ENCODE results near the gene GTF3A.
A peak's percentile ranks its signal among the peaks of the same experiment; 100 is the strongest.

Gene GTF3A

DNA sequence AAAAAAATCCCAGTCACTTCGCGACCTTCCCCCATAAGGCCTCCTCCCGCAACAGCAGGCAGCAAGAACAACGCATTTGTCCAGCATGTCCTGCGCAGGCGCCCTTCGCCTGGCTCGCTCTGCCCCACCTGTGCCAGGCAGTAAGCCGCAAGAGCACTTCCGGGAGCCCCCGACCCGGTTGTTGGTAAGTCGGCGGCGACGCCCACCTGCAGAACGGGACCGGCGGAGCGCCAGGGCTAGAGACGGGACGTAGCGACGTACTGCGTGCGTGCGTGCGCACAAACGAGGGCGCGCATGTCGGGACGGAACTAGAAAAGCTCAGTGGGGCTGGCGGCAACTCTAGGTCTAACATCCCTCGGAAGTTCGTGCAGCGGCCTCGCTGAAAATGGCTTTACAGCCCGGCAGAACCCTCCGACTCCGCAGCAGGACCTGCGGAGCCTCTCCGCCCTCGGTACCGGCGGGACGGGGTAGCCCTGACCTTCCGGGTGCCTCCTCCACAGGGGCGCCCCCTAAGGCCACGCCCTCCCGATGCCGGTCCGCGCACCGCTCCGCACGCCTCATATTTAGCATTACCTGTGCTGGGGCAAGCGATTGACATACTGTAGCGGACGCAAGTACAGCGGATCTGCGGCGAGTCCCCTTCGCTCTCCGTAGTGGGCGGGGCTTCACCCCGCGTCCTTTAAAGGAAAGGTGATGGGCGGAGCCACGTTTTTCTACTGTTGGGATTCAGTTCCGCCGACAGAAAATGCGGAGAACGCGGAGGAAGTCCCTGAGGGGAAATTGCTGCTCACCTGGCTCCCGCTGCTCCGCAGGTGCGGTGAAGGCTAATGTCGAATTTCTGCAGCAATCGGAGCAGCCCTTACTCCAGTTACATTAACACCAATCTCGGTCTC is 25.8 kb downstream of the GTF3A start, which contains the start of gene MTIF3:
Gene MTIF3, minus strand, starts transcription at position 629 of the 893 bp plus-strand sequence. CDS start 10,116 bp downstream, outside the sequence.
- peak; percentile 99 for DNase-seq

DNA sequence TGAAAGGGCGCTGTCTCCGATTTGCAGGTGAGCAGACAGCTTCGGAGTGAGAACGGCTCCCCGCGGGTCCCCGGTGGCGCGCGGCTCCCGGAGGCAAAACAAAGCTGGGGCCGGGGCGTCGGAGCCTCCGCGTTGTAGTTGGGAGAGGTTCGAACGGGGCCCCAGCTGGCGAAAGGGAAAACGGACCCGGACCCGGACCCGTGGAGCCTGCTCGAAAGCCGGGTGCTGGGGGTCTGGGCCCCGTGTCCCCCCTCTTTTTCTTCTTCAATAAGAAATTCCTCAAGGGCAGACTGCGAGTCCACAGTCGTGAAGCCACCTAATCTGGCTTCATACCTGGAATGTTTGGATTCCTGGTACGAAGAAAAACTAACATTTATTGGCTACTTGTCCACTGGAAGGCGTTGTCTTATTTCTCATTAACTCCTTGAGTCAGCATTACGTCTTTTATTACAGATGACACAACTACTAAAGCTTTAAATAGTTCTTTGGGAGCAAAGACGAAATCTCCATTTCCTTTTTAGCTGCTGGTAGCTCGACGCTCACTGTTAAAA is 26.6 kb downstream of the GTF3A start:
- DNase-seq: peak; percentile 86

DNA sequence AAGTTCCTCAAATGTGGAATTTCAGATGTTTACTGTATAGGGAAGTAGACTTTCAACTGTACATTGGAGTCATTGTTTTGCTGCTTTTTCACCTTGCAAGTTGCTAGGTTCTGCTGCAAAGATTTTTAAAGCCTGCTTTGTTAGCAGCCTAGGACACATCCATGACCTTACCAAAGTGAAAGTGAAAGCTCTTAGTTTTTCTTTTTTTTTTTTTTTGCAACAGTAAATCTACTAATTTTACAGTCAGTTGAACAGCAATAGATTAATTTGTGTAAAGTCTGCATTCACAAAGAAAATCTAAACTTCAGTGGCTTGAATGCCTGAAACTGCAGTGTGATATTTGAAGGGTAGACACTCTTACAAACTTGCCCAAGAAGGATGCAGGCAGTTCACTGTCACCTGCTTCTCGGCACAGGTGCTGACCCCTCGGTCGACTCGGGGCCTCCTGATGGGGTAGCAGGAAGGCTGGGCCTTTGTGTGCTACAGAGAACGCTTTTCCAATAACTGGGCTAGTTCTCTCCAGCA is 31.0 kb downstream of the GTF3A start:
- DNase-seq: peak; percentile 57

DNA sequence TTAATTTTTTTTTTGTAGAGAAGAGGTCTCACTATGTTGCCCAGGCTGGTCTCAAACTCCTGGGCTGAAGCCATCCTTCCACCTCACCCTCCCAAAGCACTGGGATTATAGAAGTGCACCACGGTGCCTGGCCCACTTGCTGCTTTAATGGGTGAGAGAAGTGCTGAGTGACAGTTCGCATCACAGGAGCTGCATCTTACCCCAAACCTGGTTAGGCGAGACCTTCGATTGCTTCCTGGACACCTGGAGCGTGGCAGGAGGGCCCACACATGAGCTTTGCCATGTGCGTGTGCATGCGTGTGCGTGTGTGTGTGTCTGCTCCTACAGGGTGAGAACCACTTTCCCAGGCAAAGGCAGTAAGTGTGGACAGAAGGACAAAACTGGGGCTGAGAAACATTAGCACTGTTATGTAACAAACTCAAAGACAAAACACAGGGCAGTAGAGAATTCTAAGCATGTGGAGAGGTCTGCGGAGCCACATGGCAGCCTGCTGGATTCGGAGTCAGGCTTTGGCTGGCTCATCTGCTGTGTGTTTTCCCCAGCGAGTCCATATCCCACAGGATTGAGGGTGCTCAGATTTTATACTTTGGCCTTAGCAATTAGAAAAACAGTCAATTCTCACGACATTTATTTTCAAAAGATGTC is 37.6 kb downstream of the GTF3A start:
- no peak for DNase-seq

DNA sequence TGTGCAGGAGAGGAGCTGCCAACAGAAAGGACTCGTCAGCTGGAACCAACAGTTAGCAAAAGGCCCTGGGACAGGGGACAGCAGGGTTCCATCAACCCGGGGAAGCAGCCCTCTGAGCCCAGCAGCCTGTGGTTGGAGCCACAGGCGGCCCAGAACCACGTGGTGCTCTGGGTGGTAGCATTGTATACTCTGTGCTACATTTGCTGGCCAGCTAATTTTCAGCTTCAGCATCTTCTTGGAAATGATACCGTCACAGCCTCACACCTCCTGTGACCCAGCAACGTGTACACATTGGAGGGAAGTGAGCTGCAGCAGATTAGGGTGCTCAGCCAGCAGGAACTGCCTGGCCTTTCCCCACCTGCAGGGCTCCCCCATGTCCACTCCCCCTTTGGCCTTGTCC is 39.1 kb downstream of the GTF3A start:
- DNase-seq: no peak

DNA sequence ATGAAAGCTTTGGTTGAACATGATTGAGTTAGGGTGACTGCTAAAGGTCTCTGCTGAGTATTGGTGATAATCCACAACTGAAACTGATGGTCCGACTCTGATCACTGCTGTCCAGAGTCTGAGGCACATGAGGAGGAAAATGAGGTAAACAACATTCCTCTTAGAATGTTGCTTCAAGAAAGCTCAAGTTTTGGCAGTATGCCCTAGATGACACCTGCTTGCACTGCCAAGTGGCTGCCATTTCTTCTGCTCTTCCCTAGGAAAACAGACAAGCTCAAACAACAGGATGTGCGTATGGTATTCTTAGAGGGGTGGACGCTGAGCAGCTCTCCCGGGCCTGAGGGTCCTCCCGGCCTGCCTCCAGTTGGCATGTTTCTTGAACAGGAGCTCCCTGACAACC is 41.2 kb downstream of the GTF3A start:
- peak; percentile 21 for DNase-seq

DNA sequence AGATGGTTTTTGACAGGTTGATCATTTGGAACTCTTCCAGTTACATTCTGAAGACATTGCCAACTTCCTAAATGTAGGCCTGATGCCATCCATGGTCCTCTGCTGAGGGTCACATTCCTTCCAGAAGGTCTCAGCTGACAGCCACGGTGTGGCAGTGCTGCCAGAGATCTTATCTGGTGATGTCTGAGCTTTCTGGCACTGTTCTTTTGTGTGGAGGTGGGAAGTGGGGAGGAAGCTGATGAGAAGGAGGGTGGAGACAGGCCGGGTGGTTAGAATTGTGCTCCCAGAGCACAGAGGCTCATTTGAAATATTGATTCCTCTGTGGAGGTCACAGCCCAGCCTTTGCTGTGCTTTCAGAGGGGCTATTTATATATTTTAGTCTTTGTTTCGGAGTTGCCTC is 42.1 kb downstream of the GTF3A start:
- no peak for DNase-seq

DNA sequence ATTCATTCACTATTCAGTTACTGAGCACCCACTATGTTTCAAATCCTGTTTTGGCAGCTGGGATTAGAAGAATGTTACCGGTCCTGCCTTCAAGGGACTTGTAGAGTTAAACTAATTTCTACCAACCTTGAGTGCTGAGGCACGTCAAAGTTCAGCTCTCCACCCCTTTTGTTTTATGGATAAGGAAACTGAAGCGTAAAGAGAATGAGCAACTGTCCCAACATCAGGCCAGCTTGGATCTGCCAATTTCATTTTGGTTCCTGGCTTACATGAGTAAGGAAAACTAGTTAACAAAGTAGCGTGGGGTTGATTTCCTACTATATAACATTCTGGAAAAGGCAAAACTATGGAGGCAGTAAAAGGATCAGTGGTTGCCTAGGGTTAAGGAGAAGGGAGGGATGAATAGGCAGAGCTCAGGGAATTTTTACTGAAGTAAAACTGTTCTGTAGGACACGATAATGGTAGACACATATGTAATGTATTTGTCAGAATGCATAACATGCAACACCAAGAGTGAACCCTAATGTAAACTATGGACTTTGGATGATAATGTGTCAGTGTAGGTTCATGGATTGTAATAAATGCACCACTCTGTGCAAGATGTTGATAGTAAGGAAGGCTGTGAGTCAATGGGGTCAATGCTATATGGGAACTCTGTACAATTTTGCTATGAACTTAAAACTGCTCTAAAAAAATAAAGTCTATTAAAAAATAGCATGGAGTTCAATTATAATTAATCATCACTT is 45.8 kb downstream of the GTF3A start:
- no peak for DNase-seq

DNA sequence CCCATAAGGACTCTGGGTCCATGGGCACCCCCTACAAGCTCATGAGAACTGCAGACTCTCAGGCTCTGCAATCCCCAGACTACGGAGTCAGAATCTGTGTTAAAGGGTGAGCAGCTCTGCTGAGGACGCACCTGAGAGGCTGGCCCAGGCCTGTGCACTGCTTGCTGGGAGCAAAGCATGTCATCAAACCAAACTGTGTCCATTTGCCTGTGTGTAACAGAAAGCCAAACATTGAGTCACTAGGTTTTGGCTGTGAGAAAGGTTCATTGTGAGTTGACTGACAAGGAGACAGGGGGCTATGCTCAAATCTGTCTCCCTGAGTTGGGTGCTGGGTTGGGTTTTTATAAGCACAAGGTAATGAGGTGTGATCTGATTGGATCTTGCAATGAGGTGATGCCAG is 48.0 kb downstream of the GTF3A start:
- DNase-seq: peak; percentile 10

DNA sequence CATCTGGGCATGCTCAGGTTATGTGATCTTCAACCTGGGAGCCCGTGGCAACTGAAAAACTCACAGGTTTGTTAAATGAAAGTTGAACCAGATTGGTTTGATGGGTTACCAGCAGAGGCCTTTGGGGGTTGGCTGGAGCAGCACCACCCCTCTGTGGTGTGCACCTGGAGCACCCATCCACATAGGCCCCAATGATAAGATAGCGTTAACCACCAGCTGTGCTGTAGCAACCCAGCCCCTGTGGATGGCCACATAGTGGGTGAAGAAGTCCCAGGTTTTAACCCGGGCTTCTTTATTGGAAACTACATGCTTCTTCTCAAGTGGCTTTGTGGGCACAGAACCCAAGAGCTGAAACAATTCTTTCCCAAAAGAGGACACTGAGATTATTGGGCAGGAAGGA is 48.5 kb downstream of the GTF3A start:
- DNase-seq: no peak

DNA sequence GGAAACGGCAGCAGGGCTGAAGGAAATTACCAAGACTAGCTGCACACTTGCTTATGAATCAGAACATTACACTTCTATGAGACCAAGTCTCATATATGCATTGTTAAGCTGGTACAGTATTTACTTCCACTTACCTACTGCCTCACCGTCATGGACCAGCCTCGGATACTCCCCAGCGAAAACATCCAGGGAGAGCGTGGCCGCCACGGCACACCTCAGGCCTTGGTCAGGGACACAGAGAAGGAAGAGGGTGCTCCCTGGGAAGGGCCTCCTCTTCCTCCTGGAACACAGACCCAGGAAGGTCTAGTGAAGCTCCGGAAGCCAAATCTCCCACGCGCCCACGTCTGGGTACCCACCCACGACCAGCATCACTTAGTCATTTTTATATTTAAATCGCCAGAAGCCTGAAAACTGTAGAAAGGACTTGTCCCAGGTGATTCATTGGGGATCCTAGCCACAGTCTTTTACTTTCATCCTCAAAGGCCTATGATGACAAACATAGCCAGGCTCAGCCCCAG is 50.4 kb downstream of the GTF3A start:
- no peak for DNase-seq

DNA sequence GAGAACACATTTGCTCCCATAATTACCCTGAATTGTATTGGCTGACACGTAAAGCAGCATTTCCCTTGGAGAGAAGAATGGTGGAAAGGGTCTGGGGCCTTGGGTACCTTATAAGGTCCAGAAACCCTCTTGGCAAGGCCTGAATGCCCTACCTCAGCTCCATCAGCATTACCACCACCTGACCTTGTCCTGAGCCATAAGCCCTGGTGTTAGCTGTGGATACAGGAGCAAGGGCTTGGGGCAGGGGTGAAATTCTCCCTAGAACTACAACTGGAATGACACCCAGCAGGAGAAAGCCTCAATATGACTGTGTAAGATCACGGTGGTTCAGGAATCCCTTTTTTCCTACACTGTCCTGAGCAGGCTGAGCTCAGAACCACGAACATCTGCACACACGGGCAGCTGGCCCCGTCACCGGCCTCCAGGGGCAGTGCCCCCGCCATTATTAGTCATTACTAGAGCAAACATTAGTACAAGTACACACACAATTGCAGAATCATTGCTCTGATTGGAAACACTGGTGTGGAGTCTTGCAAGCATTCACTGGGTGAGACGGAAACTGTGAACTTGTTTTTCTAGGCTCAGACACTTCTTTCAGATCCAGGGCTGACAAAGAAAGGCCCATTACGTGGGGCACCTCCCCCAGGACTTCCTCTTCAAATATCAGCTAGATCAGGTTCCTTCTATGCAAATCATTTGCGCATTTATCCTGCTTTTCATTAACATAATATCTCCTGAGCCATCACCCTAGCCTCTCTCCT is 52.7 kb downstream of the GTF3A start:
- DNase-seq: peak; percentile 96

DNA sequence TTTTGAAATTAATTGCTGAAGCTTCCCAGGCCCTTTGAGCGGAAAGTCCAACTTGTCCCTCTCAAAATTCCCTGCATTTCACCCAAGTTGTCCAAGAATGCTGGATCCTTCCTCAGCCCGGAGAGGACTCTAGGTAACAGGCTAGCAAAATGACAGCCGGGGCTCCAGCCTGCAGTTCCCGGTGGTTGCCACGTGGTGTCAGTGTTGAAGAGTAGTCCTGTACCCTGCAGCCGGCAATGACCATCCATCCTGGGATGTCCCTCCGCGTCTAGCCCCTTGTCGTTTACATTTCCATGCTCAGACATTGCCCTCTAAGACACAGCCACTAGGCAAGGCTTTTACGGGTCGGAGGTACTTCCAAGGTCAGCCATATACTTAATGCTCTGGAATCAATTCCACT is 57.3 kb downstream of the GTF3A start:
- peak; percentile 77 for DNase-seq

DNA sequence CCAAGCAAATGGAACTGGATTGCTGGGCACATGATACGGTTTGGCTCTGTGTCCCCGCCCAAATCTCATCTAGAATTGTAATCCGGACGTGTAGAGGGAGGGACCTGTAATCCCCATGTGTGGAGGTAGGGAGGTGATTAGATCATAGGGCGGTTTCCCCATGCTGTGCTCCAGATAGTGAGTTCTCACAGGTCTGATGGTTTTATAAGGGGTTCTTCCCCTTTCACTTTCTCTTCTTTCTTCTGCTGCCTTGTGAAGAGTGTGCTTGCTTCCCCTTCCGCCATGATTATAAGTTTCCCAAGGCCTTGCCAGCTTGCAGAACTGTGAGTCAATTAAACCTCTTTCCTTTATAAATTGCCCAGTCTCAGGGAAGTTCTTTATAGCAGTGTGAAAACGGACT is 58.6 kb downstream of the GTF3A start:
- DNase-seq: no peak

DNA sequence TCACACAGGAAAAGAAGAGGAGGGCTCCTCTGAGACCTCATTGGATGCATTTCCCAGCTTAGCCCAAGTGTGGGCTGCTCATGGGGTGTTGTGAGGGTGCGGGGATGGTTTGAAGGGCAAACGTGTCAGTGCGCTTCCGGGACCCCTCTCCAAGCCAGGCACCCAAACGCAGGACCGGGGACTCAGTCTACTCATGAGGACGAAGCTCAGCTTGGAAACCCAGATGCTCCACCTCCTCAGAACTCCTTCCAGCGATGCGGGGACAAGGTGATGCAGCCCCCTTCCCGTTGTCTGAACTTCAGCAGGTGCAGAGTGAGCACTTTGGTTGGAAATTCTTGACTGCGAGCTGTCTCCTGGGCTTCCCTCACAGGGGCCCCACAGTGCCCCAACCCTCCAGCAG is 59.0 kb downstream of the GTF3A start:
- no peak for DNase-seq
